Activated effector memory CD4-positive, alpha-beta T cell treated with Interleukin-2 at 50 U/mL for 16 hours (primary cell): Measurements from ENCODE around the gene RHBDL1.

Experiments used
- DNase-seq: peaks from one replicate; pipeline ENCODE4 v3.0.0-alpha.2; 2020

Gene RHBDL1

GRCh38 chr16:722835-723633 is 47.6 kb downstream of the RHBDL1 start:
- DNase-seq: no peak

- no peak for DNase-seq
These were observed 48.2 kb downstream of the RHBDL1 start for GRCh38 chr16:723695-724094.

GRCh38 chr16:724188-725040 is 48.9 kb downstream of the RHBDL1 start:
- DNase-seq: no peak

GRCh38 chr16:725041-725376 is 49.5 kb downstream of the RHBDL1 start:
- no peak for DNase-seq

GRCh38 chr16:725463-726187 is 50.2 kb downstream of the RHBDL1 start:
- no peak for DNase-seq

GRCh38 chr16:726188-726437 is 50.6 kb downstream of the RHBDL1 start:
- no peak for DNase-seq

GRCh38 chr16:726438-727290 is 51.2 kb downstream of the RHBDL1 start, which contains the start of the genes CCDC78 and HAGHL:
CCDC78 (minus strand) TSS chr16:726443; CDS start chr16:726367, 76 bp downstream.
HAGHL (plus strand) TSS chr16:727106; CDS start chr16:727510, 404 bp downstream.
- DNase-seq: peak; percentile 55

- DNase-seq: no peak
These were observed 52.0 kb downstream of the RHBDL1 start for GRCh38 chr16:727291-727977.
